Measurements from ENCODE around the gene P3H2.
A peak's percentile ranks its signal among the peaks of the same experiment; 100 is the strongest.
"Not testable (repeated sequence)": the region's sequence is repeated elsewhere in the genome, so short reads cannot be mapped to it uniquely, and the experiment has no call there.

Gene P3H2

GRCh38 chr3:190079173-190079572 lies 41.5 kb downstream of the P3H2 start:
- DNase-seq: not testable (repeated sequence)

- no peak for DNase-seq
Observed at GRCh38 chr3:190077395-190078045, 43.2 kb downstream of the P3H2 start.

GRCh38 chr3:190076601-190077394 lies 43.9 kb downstream of the P3H2 start:
- DNase-seq: no peak

DNA sequence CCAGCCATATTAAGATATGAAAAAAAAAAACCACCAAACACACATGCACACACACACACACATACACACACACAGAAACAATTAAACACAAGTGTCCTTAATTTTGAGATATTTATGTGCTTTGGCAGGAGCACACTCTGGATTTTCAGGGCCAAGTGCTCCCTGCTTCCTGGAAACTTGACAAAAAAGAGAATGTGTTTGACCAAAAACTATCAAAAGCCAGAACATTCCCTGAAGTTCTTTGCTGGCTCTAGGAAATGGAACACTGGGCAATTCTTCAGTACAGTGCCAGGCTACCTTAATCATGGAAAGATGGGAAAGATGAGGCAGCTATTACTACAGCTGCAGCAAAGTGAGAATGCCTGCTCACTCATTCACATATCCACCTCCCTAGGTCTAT lies 44.6 kb downstream of the P3H2 start:
- DNase-seq: no peak

DNA sequence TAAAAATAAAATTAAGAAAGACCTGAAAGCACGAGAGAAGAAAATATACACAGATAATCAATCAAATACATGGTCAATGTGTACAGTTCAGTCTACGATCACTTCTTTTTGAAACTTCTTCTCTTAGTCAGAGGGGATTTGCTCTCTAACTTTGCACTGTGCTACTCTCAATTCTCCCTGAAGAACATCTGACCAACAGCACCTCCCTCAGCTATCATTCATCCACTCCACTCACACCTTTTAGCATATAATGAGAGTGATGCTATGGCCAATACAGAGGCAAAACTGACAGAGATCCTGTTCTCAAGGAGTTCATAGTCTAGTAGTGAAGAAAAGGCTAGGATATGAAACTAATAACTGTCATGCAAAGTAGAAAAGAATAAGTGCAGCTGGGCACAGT lies 45.9 kb downstream of the P3H2 start:
- no peak for DNase-seq

- DNase-seq: no peak
Observed at GRCh38 chr3:190073264-190074008, 47.3 kb downstream of the P3H2 start.

- no peak for DNase-seq
Observed at GRCh38 chr3:190072856-190073255, 47.8 kb downstream of the P3H2 start.

GRCh38 chr3:190071921-190072320 lies 48.8 kb downstream of the P3H2 start:
- not testable (repeated sequence) for DNase-seq

GRCh38 chr3:190070622-190071347 lies 49.9 kb downstream of the P3H2 start:
- DNase-seq: no peak

DNA sequence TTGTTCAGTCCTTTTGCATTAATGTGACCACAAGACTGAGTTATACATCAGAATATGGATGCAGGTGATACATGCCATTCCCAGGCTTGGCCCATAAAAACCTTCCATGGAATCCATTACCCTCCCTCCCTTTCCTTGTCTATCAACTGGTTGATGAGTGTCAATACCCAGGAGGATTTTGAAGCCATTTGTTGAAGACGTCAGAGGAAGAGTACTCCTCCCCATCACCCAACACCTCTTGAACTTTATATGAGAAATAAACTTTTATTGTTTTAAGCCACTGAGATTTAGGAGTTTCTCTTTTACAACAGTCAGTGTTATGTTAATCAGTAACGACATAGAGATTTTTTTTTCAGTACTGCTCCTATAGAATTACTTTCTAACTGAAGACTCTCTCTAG lies 55.5 kb downstream of the P3H2 start:
- DNase-seq: no peak

- no peak for DNase-seq
Observed at GRCh38 chr3:190064659-190065058, 56.0 kb downstream of the P3H2 start.

DNA sequence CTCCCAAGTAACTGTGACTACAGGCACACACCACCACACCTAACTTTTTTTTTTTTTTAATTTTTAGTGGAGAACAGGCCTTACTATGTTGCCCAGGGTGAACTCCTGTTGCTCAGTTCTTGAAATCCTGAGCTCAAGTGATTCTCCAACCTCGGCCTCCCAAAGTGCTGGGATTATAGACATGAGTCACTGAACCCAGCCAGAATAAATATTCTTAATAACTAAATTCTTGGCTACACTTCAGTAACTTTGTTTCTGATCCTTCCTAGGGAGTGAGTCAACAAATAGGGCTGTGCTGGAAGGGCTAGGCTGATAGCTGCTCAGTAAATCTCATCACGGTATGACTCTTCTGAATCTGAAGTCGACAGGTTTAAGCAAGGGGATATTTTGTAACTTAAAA lies 56.6 kb downstream of the P3H2 start:
- no peak for DNase-seq

DNA sequence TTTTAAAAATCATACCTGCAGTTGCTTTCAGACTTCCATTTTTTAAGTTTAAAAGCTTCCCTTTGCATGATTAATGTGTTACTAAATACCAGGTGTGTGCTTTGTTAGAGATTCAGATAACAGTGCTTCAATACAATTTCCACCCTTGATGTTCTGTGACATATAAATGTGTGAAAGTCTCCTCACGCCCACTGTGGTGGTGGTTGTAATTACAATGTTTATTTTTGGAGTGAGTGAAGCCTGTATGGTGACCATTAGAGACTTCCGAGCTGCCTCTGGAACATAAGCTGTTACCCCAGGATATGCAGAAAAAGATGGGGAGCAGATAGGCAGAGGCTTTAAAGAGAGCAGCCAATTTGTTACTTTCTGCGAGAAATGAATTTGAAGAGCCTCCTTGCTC lies 57.2 kb downstream of the P3H2 start:
- DNase-seq: no peak

DNA sequence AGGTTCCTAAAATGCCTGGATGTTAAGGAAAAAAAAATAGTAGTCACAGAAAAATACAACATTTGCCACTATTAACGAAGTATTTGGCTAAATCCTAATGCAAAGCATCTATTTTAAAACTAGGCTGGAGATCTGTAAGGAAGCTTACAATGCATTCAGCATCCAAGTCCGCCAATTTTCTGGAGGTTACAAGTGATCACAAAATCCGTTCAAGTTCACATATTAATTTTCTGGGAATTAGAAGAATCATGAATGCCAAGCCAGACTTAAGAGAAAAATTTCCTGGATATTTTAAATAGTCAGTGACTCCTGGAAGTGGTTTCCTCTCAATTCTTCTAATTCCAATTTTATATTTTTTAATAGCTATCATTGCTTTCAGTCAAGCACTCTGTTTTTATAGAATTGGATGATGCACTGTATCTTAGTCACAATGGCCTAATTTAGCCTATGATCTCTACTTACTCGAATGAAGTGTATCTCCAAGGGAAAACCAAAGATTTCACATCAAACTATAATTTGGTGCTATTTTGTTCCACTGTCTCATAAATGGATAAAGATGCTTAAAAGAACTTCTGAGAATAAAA lies 60.4 kb downstream of the P3H2 start:
- no peak for DNase-seq

- no peak for DNase-seq
Observed at GRCh38 chr3:190059242-190059590, 61.5 kb downstream of the P3H2 start.

DNA sequence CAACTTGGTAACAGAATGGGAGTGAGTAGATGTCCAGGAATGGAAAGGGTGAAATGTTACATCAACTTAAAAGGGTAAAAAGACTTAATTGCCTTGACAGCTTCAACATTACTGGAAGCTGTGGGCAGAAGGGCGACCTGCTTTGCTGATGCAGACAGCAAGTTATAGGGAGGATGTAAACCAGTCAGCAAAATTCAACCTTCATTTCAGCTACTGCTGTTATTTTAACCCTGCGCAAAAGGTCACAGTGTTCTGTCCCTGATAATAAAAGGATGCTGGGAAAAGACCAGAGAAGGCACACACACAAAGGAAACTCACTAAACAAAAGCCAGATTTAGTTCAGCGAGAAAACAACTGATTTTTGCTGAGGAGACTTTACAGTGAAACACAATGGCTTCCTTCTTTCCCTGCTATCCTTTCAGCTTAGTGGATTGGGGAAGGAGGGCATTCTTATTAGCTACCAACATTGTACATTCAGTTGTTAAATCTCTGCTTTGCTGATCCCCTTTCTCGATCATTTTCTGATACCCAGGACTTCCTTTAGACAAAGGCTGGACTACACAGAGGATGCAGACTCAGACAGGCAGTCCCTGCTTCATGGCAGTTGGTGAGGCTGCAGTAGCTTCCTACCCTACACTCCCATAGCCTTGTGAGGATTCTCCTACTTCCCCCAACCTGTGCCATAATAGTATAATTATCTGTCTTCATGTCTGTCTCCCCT lies 62.0 kb downstream of the P3H2 start:
- DNase-seq: no peak

- peak in 1 of 3 donors; percentile 7 for DNase-seq
Observed at GRCh38 chr3:190056742-190057141, 64.0 kb downstream of the P3H2 start.

GRCh38 chr3:190055773-190056172 lies 64.9 kb downstream of the P3H2 start:
- DNase-seq: no peak

- DNase-seq: no peak
Observed at GRCh38 chr3:190053919-190054672, 66.6 kb downstream of the P3H2 start.

DNA sequence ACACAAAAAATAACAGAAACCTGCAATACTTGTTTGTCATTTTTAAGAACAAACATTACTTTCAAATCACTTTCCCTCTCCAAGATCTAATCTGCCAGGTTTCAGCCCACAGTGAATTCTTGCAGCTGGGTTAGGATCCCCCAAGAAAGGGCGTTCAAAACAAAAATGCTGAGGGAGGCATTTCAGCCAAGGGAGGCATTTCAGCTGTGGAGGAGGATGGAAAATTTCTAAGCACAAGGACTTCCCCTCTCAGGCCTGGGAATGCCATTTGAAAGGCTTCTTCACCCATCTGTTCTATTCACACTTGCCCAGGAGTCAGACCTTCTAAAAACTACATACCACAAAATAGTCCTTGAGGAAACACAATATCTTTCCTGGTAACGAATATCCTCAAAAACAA lies 69.1 kb downstream of the P3H2 start:
- no peak for DNase-seq

GRCh38 chr3:190048932-190049441 lies 71.7 kb downstream of the P3H2 start:
- DNase-seq: peak; percentile 8 to 41 (median 25)

All from suppressor macrophage treated with lipopolysaccharide for 1 hour (primary cell).